GM23338 (cell line): ENCODE data around the gene SMIM13. TPM values are rescaled to one million over a fixed set of nuclear protein-coding genes. Genes with fewer than 3 reads are reported as not detected.

Experiments used
- ATAC-seq: fragments of 200-7000 bp; cut with Tn5 transposase; 3 replicates; pipeline ENCODE4 v1.9.1; 2020
- DNase-seq: peaks from one replicate; pipeline ENCODE4 v3.0.0-alpha.2; 2015; ENCODE audit warnings: low spot score
- H2AFZ ChIP-seq: fragments of 200-600 bp; sonication (generic); 2 replicates; pipeline ENCODE4 v1.8.0; 2016; ENCODE audit warnings: antibody characterized with exemption, mild to moderate bottlenecking, moderate library complexity
- H3F3A ChIP-seq: fragments of 200-600 bp; sonication (generic); replicated peaks from 2 replicates; pipeline ENCODE4 v1.8.0; 2017; ENCODE audit warnings: antibody characterized with exemption, mixed run types, low read depth
- H3K27ac ChIP-seq: fragments of 200-600 bp; sonication (generic); 2 replicates; pipeline ENCODE4 v1.6.1; 2016; ENCODE audit warnings: low read depth
- H3K27me3 ChIP-seq: fragments of 200-600 bp; sonication (generic); 2 replicates; pipeline ENCODE4 v1.8.0; 2016; ENCODE audit warnings: mild to moderate bottlenecking, mixed run types, moderate library complexity; ENCODE audit not compliant: insufficient read depth
- H3K36me3 ChIP-seq: fragments of 200-600 bp; sonication (generic); 2 replicates; pipeline ENCODE4 v1.8.0; 2016; ENCODE audit warnings: mild to moderate bottlenecking; ENCODE audit not compliant: insufficient read depth
- H3K4me1 ChIP-seq: fragments of 200-600 bp; sonication (generic); 2 replicates; pipeline ENCODE4 v1.8.0; 2016; ENCODE audit warnings: mild to moderate bottlenecking, moderate library complexity; ENCODE audit not compliant: insufficient read depth
- H3K4me2 ChIP-seq: fragments of 200-600 bp; sonication (generic); 2 replicates; pipeline ENCODE4 v1.7.1; 2017; ENCODE audit warnings: mixed run types
- H3K4me3 ChIP-seq: fragments of 200-600 bp; sonication (generic); 2 replicates; pipeline ENCODE4 v1.6.1; 2016; ENCODE audit warnings: mixed run types
- H3K79me2 ChIP-seq: fragments of 200-600 bp; sonication (generic); replicated peaks from 2 replicates; pipeline ENCODE4 v1.8.0; 2017; ENCODE audit warnings: mild to moderate bottlenecking; ENCODE audit not compliant: insufficient read depth
- H3K9me2 ChIP-seq: fragments of 200-600 bp; sonication (generic); 2 replicates; pipeline ENCODE4 v1.8.0; 2017; ENCODE audit not compliant: insufficient read depth
- H4K20me1 ChIP-seq: fragments of 200-600 bp; sonication (generic); replicated peaks from 2 replicates; pipeline ENCODE4 v1.8.0; 2017; ENCODE audit warnings: mild to moderate bottlenecking; ENCODE audit not compliant: insufficient read depth
- H3K27ac Mint-ChIP-seq: 2 replicates; pipeline ENCODE4 v1.8.0; 2020; ENCODE audit warnings: inconsistent platforms, mild to moderate bottlenecking, moderate library complexity, mixed read lengths
- H3K27me3 Mint-ChIP-seq: 3 replicates; pipeline ENCODE4 v1.8.0; 2022; ENCODE audit warnings: low read depth, mild to moderate bottlenecking, moderate library complexity, mixed read lengths, inconsistent platforms; ENCODE audit not compliant: insufficient read depth, poor library complexity
- H3K36me3 Mint-ChIP-seq: 3 replicates; pipeline ENCODE4 v1.8.0; 2021; ENCODE audit warnings: low read depth, mild to moderate bottlenecking, inconsistent platforms, moderate library complexity, mixed read lengths
- H3K4me1 Mint-ChIP-seq: 3 replicates; pipeline ENCODE4 v1.8.0; 2020; ENCODE audit warnings: mild to moderate bottlenecking, inconsistent platforms, mixed read lengths
- H3K4me3 Mint-ChIP-seq: 3 replicates; pipeline ENCODE4 v1.8.0; 2021; ENCODE audit warnings: moderate library complexity, mild to moderate bottlenecking, inconsistent platforms, mixed read lengths
- H3K9me3 Mint-ChIP-seq: 3 replicates; pipeline ENCODE4 v1.8.0; 2020; ENCODE audit warnings: moderate library complexity, mild to moderate bottlenecking, inconsistent platforms, mixed read lengths
- CTCF ChIP-seq, 2 experiments: fragments of 200-600 bp in 1 of 2; sonication (generic) in 1 of 2; conservative IDR thresholded peaks; 2 replicates each; pipeline versions ENCODE4 v1.5.1 to v1.6.1; 2016 to 2017; ENCODE audit warnings: antibody characterized with exemption in 2 of 2, low read depth in 2 of 2, mild to moderate bottlenecking in 2 of 2, moderate library complexity in 1 of 2
- ETS1 ChIP-seq: IDR thresholded peaks from 2 replicates; pipeline ENCODE4 v1.6.1; 2016; ENCODE audit warnings: antibody characterized with exemption
- EZH2 ChIP-seq: fragments of 200-600 bp; sonication (generic); IDR thresholded peaks from one replicate; pipeline ENCODE4 v1.8.0; 2017; ENCODE audit warnings: antibody characterized with exemption, mild to moderate bottlenecking, low read depth; ENCODE audit not compliant: unreplicated experiment
- EZH2phosphoT487 ChIP-seq: fragments of 200-600 bp; sonication (generic); IDR thresholded peaks from one replicate; pipeline ENCODE4 v1.8.1; 2018; ENCODE audit warnings: antibody characterized with exemption; ENCODE audit not compliant: unreplicated experiment
- JUNB ChIP-seq: IDR thresholded peaks from one replicate; pipeline ENCODE4 v1.6.1; 2016; ENCODE audit warnings: antibody characterized with exemption; ENCODE audit not compliant: unreplicated experiment
- NANOG ChIP-seq: IDR thresholded peaks from 2 replicates; pipeline ENCODE4 v1.6.1; 2016; ENCODE audit warnings: antibody characterized with exemption, borderline replicate concordance
- ZNF114 ChIP-seq: fragments of 250-450 bp; sonication (Bioruptor Pico); IDR thresholded peaks from 2 replicates; pipeline ENCODE4 v1.5.0; 2020; ENCODE audit warnings: mild to moderate bottlenecking, moderate library complexity
- ZNF462 ChIP-seq: fragments of 250-450 bp; sonication (Bioruptor Pico); IDR thresholded peaks from 2 replicates; pipeline ENCODE4 v1.5.0; 2020; ENCODE audit warnings: mild to moderate bottlenecking, moderate library complexity
- polyA plus RNA-seq: library from polyadenylated mRNA; unstranded; fragments of >200 nt; fragmentation: Nextera tagmentation; extraction: Ambion mirVana; gene quantifications from 2 replicates; pipeline ENCODE4 v1.2.1, GENCODE V29; 2016
- total RNA-seq: library from RNA; depleted of rRNA; stranded (reverse); fragments of >200 nt; shearing (Covaris generic); gene quantifications from 2 replicates; pipeline ENCODE4 v1.2.3, GENCODE V29; 2014

The SMIM13 gene
- total and polyA plus RNA-seq, 2 experiments from 2014 or later = 7.2 to 12.7 TPM

GRCh38 chr6:11055127-11055627 lies 38.5 kb upstream of the SMIM13 start:
- Histone ChIP-seq H3K27ac (no peak overlapping the region), H3K4me2 (no peak overlapping the region), H3K27me3 (no peaks in the 10 kb centered on the region), H3F3A (no peaks in the 10 kb centered on the region), H2AFZ (no peak overlapping the region), H3K36me3 (no peaks in the 10 kb centered on the region), H3K9me2 (peaks cover 4% of the 10 kb centered on the region; the same call in 1 of the 2 replicates), H3K4me1 (no peaks in the 10 kb centered on the region), H3K4me3 (no peak overlapping the region), H4K20me1 (no peaks in the 10 kb centered on the region), H3K79me2 (no peaks in the 10 kb centered on the region)
- H3K27ac Mint-ChIP-seq = no peak overlapping the region
- ATAC-seq (no peak), DNase-seq (no peak)
- TF ChIP-seq ETS1 = no peak
- H3K4me1 Mint-ChIP-seq = no peaks in the 10 kb centered on the region
- H3K9me3 Mint-ChIP-seq = no peaks in the 10 kb centered on the region
- no peaks in the 10 kb centered on the region for H3K27me3 Mint-ChIP-seq
- H3K4me3 Mint-ChIP-seq = no peak overlapping the region
- H3K36me3 Mint-ChIP-seq = no peaks in the 10 kb centered on the region

GRCh38 chr6:11056871-11057270 lies 36.8 kb upstream of the SMIM13 start:
- no peak overlapping the region for H3K4me3 Mint-ChIP-seq
- no peak for TF ChIP-seq NANOG

GRCh38 chr6:11058406-11058805 lies 35.2 kb upstream of the SMIM13 start:
- no peak overlapping the region for H3K27ac ChIP-seq
- H3K4me1 ChIP-seq = no peaks in the 10 kb centered on the region
- H4K20me1 ChIP-seq = no peaks in the 10 kb centered on the region
- ATAC-seq (no peak), DNase-seq (no peak)
- Mint-ChIP-seq H3K4me3 (no peak overlapping the region), H3K36me3 (no peaks in the 10 kb centered on the region), H3K27me3 (no peaks in the 10 kb centered on the region), H3K4me1 (no peaks in the 10 kb centered on the region), H3K27ac (no peak overlapping the region), H3K9me3 (no peaks in the 10 kb centered on the region)
- H3K4me2 ChIP-seq = no peak overlapping the region
- H2AFZ ChIP-seq = no peak overlapping the region
- no peak overlapping the region for H3K4me3 ChIP-seq
- no peaks in the 10 kb centered on the region for H3K36me3 ChIP-seq
- H3K79me2 ChIP-seq = no peaks in the 10 kb centered on the region
- no peaks in the 10 kb centered on the region for H3K9me2 ChIP-seq
- H3K27me3 ChIP-seq = no peaks in the 10 kb centered on the region
- H3F3A ChIP-seq = no peaks in the 10 kb centered on the region
- TF ChIP-seq CTCF (conservative IDR thresholded peaks at IDR 0.05; ENCODE audit: low read depth in 2 of 2) (no peak), ZNF462 (CRISPR knock-in tag) (no peak), JUNB (no peak), EZH2 (no peak), EZH2phosphoT487 (no peak), ZNF114 (no peak), NANOG (no peak)

More at GRCh38 chr6:11056871-11057270, 36.8 kb upstream of the SMIM13 start:
- no peak for ATAC-seq
- Histone ChIP-seq H3K27me3 (no peaks in the 10 kb centered on the region), H3K4me1 (no peaks in the 10 kb centered on the region), H3K9me2 (no peaks in the 10 kb centered on the region), H2AFZ (no peak overlapping the region), H3K27ac (no peak overlapping the region), H4K20me1 (no peaks in the 10 kb centered on the region), H3K4me3 (no peak overlapping the region), H3K4me2 (no peak overlapping the region), H3K36me3 (no peaks in the 10 kb centered on the region), H3K79me2 (no peaks in the 10 kb centered on the region), H3F3A (no peaks in the 10 kb centered on the region)
- DNase-seq = no peak
- H3K27me3 Mint-ChIP-seq = no peaks in the 10 kb centered on the region
- H3K4me1 Mint-ChIP-seq = no peaks in the 10 kb centered on the region
- no peaks in the 10 kb centered on the region for H3K36me3 Mint-ChIP-seq
- H3K9me3 Mint-ChIP-seq = no peaks in the 10 kb centered on the region
- H3K27ac Mint-ChIP-seq = no peak overlapping the region
